Erythroblast (primary cell): ENCODE measurements around the gene SH3BP5.

Source experiments
- DNase-seq, 2 experiments: peaks; one replicate each; lab custom pipeline; 2025; lab: John Stamatoyannopoulos, UW
- GATA1 ChIP-seq: IDR thresholded peaks from 2 replicates; pipeline ENCODE4 v1.6.1; 2011; ENCODE audit warnings: low read depth, mild to moderate bottlenecking, control low read depth, low read length, moderate library complexity
- POLR2A ChIP-seq: IDR thresholded peaks from 2 replicates; pipeline ENCODE4 v1.6.1; 2011; ENCODE audit warnings: mild to moderate bottlenecking, low read length

The SH3BP5 gene

GRCh38 chr3:15339786-15340215 is 7.4 kb upstream of the SH3BP5 start:
- TF ChIP-seq GATA1 (no peak), POLR2A (no peak)
- peak in 1 of 2 experiments; percentile 3 for DNase-seq

GRCh38 chr3:15339001-15339400 is 6.6 kb upstream of the SH3BP5 start:
- no peak for DNase-seq
- TF ChIP-seq GATA1 (no peak), POLR2A (no peak)

GRCh38 chr3:15337963-15338362 is 5.6 kb upstream of the SH3BP5 start:
- no peak for TF ChIP-seq POLR2A
- no peak for TF ChIP-seq GATA1

GRCh38 chr3:15336057-15336456 is 3.7 kb upstream of the SH3BP5 start:
- no peak for DNase-seq
- no peak for TF ChIP-seq POLR2A
- no peak for TF ChIP-seq GATA1

More at GRCh38 chr3:15337963-15338362, 5.6 kb upstream of the SH3BP5 start:
- no peak for DNase-seq

- no peak for DNase-seq
- TF ChIP-seq POLR2A (no peak), GATA1 (no peak)
These were observed 1.5 kb upstream of the SH3BP5 start for GRCh38 chr3:15333956-15334263.

- TF ChIP-seq POLR2A (no peak), GATA1 (no peak)
- DNase-seq = peak in 1 of 2 experiments; percentile 23
These were observed 941 bp upstream of the SH3BP5 start for GRCh38 chr3:15333099-15333955.

GRCh38 chr3:15331606-15332404 is 581 bp downstream of the SH3BP5 start:
- TF ChIP-seq POLR2A = no peak
- no peak for TF ChIP-seq GATA1
- no peak for DNase-seq

- TF ChIP-seq POLR2A = no peak
- TF ChIP-seq GATA1 = no peak
- DNase-seq = no peak
These were observed 1.2 kb downstream of the SH3BP5 start for GRCh38 chr3:15331072-15331605.

GRCh38 chr3:15330031-15330596 is 2.3 kb downstream of the SH3BP5 start:
- DNase-seq = no peak
- TF ChIP-seq POLR2A (no peak), GATA1 (no peak)

- no peak for DNase-seq
- TF ChIP-seq POLR2A (no peak), GATA1 (no peak)
These were observed 3.1 kb downstream of the SH3BP5 start for GRCh38 chr3:15329046-15330005.

- no peak for DNase-seq
- TF ChIP-seq POLR2A = no peak
- no peak for TF ChIP-seq GATA1
These were observed 4.4 kb downstream of the SH3BP5 start for GRCh38 chr3:15327941-15328340.

- DNase-seq = no peak
- TF ChIP-seq GATA1 (no peak), POLR2A (no peak)
These were observed 5.7 kb downstream of the SH3BP5 start for GRCh38 chr3:15326673-15327072.

GRCh38 chr3:15326037-15326436 is 6.3 kb downstream of the SH3BP5 start:
- no peak for DNase-seq
- TF ChIP-seq POLR2A (no peak), GATA1 (no peak)
